ENCODE data around the gene HSPA1B. TPM values are rescaled to one million over a fixed set of nuclear protein-coding genes. Genes with fewer than 3 reads are reported as not detected.
"Not testable (repeated sequence)": the region's sequence is repeated elsewhere in the genome, so short reads cannot be mapped to it uniquely, and the experiment has no call there.

The HSPA1B gene
- total RNA-seq, 1 donor from 2014 or later = 58.4 TPM

GRCh38 chr6:31794294-31794865 lies 33.2 kb upstream of the HSPA1B start:
- no peak for DNase-seq (ENCODE audit: low read depth)

GRCh38 chr6:31794866-31795615 lies 32.5 kb upstream of the HSPA1B start:
- no peak for DNase-seq (ENCODE audit: low read depth)
- no peak for TF ChIP-seq CTCF (conservative IDR thresholded peaks at IDR 0.05; ENCODE audit: low read depth, low read length)
- H3K4me3 ChIP-seq (ENCODE audit: low read depth, low read length) = peak overlapping the region; percentile 84

More at GRCh38 chr6:31794294-31794865, 33.2 kb upstream of the HSPA1B start:
- peak overlapping the region; percentile 84 for H3K4me3 ChIP-seq (ENCODE audit: low read depth, low read length)
- no peak for TF ChIP-seq CTCF (conservative IDR thresholded peaks at IDR 0.05; ENCODE audit: low read depth, low read length)

GRCh38 chr6:31795616-31796298 lies 31.8 kb upstream of the HSPA1B start, which contains the start of gene VARS1:
TSS of gene VARS1 (minus strand) at chr6:31795752. CDS start at chr6:31795217, 535 bp downstream.
- H3K4me3 ChIP-seq (ENCODE audit: low read depth, low read length) = peak within 1 kb of the TSS; percentile 84
- DNase-seq (ENCODE audit: low read depth) = no peak
- TF ChIP-seq CTCF (conservative IDR thresholded peaks at IDR 0.05; ENCODE audit: low read depth, low read length) = peak; percentile 65

GRCh38 chr6:31796993-31797385 lies 30.5 kb upstream of the HSPA1B start:
- DNase-seq (ENCODE audit: low read depth) = no peak
- no peak overlapping the region for H3K4me3 ChIP-seq (ENCODE audit: low read depth, low read length)
- no peak for TF ChIP-seq CTCF (conservative IDR thresholded peaks at IDR 0.05; ENCODE audit: low read depth, low read length)

GRCh38 chr6:31797588-31797987 lies 29.9 kb upstream of the HSPA1B start:
- DNase-seq (ENCODE audit: low read depth) = no peak
- no peak for TF ChIP-seq CTCF (conservative IDR thresholded peaks at IDR 0.05; ENCODE audit: low read depth, low read length)
- H3K4me3 ChIP-seq (ENCODE audit: low read depth, low read length) = no peak overlapping the region

- no peak for TF ChIP-seq CTCF (conservative IDR thresholded peaks at IDR 0.05; ENCODE audit: low read depth, low read length)
- no peak for DNase-seq (ENCODE audit: low read depth)
- no peak overlapping the region for H3K4me3 ChIP-seq (ENCODE audit: low read depth, low read length)
Measured at GRCh38 chr6:31799781-31800180, 27.8 kb upstream of the HSPA1B start.

- not testable (repeated sequence) for DNase-seq (ENCODE audit: low read depth); H3K4me3 ChIP-seq (ENCODE audit: low read depth, low read length)
Measured at GRCh38 chr6:31801031-31801927, 26.3 kb upstream of the HSPA1B start.

Measured in epithelial cell of proximal tubule (primary cell).